ENCODE measurements around the gene ZBTB43.

DNA sequence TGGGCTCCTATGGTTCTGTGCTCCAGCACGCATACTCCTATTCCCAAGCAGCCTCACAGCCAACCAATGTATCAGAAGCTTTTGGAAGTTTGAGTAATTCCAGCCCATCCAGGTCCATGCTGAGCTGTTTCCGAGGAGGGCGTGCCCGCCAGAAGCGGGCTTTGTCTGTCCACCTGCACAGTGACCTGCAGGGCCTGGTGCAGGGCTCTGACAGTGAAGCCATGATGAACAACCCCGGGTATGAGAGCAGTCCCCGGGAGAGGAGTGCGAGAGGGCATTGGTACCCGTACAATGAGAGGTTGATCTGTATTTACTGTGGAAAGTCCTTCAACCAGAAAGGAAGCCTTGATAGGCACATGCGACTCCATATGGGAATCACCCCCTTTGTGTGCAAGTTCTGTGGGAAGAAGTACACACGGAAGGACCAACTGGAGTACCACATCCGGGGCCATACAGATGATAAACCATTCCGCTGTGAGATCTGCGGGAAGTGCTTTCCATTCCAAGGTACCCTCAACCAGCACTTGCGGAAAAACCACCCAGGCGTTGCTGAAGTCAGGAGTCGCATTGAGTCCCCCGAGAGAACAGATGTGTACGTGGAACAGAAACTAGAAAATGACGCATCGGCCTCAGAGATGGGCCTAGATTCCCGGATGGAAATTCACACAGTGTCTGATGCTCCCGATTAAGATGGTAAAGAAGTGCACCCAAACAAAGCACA is 75.5 kb downstream of the ZBTB43 start:
- no peak for TF ChIP-seq POLR2A (IDR thresholded peaks at IDR 0.05)
- TF ChIP-seq, protein P1, sequence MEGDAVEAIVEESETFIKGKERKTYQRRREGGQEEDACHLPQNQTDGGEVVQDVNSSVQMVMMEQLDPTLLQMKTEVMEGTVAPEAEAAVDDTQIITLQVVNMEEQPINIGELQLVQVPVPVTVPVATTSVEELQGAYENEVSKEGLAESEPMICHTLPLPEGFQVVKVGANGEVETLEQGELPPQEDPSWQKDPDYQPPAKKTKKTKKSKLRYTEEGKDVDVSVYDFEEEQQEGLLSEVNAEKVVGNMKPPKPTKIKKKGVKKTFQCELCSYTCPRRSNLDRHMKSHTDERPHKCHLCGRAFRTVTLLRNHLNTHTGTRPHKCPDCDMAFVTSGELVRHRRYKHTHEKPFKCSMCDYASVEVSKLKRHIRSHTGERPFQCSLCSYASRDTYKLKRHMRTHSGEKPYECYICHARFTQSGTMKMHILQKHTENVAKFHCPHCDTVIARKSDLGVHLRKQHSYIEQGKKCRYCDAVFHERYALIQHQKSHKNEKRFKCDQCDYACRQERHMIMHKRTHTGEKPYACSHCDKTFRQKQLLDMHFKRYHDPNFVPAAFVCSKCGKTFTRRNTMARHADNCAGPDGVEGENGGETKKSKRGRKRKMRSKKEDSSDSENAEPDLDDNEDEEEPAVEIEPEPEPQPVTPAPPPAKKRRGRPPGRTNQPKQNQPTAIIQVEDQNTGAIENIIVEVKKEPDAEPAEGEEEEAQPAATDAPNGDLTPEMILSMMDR (IDR thresholded peaks at IDR 0.05) = no peak

Measured in adrenal gland (tissue), 5 donors.